GM12891 (cell line): ENCODE results near the gene RACK1.

ENCODE experiments used
- PAX5 ChIP-seq: IDR thresholded peaks from 2 replicates; pipeline ENCODE4 v1.6.1; 2011; ENCODE audit warnings: low read length, moderate library complexity, mild to moderate bottlenecking; ENCODE audit not compliant: insufficient read depth, severe bottlenecking
- POLR2A ChIP-seq: IDR thresholded peaks from 2 replicates; pipeline ENCODE4 v1.6.1; 2011; ENCODE audit warnings: low read depth, low read length, control low read depth
- POLR2AphosphoS5 ChIP-seq: IDR thresholded peaks from 2 replicates; pipeline ENCODE4 v1.6.1; 2011; ENCODE audit warnings: low read depth, low read length, control low read depth
- POU2F2 ChIP-seq: IDR thresholded peaks from 2 replicates; pipeline ENCODE4 v1.6.1; 2011; ENCODE audit warnings: low read depth, mild to moderate bottlenecking, control low read depth, low read length, moderate library complexity

- TF ChIP-seq POLR2AphosphoS5 (no peak), POLR2A (no peak), POU2F2 (no peak), PAX5 (no peak)
These were observed 56.7 kb downstream of the RACK1 start for GRCh38 chr5:181186986-181187499.
